Thoracic aorta (tissue), 2 donors: ENCODE data around the gene TSKS. TPM values are rescaled to one million over a fixed set of nuclear protein-coding genes. Genes with fewer than 3 reads are reported as not detected.

ENCODE experiments used
- ATAC-seq: fragments of 150-250 bp; one replicate; pipeline ENCODE4 v1.8.0; 2017; ENCODE audit warnings: low read depth; ENCODE audit not compliant: insufficient number of reproducible peaks, low FRiP score
- DNase-seq: peaks from one replicate; pipeline ENCODE4 v3.0.0-alpha.2; 2020; ENCODE audit warnings: low spot score
- H3K27ac ChIP-seq, 2 donors: fragments of 200-600 bp; sonication (generic); 1 replicate in 1 of 2; 2 replicates in 1 of 2; pipeline ENCODE4 v1.5.1; 2016; ENCODE audit warnings: mild to moderate bottlenecking in 2 of 2, moderate library complexity in 2 of 2
- H3K27me3 ChIP-seq: fragments of 200-600 bp; sonication (generic); replicated peaks from 2 replicates; pipeline ENCODE4 v1.6.0; 2016; ENCODE audit warnings: mild to moderate bottlenecking; ENCODE audit not compliant: insufficient read depth
- H3K36me3 ChIP-seq: fragments of 200-600 bp; sonication (generic); one replicate; pipeline ENCODE4 v1.5.1; 2016
- H3K4me1 ChIP-seq, 2 donors: fragments of 200-600 bp; sonication (generic); 1 replicate in 1 of 2; 2 replicates in 1 of 2; pipeline versions ENCODE4 v1.5.1 to v1.6.0; 2016; ENCODE audit warnings: low read depth in 2 of 2, mild to moderate bottlenecking in 1 of 2; ENCODE audit not compliant: control insufficient read depth in 1 of 2
- H3K4me3 ChIP-seq: fragments of 200-600 bp; sonication (generic); 2 replicates; pipeline ENCODE4 v1.5.1; 2016; ENCODE audit warnings: mild to moderate bottlenecking
- H3K9me3 ChIP-seq: fragments of 200-600 bp; sonication (generic); 2 replicates; pipeline ENCODE4 v1.5.1; 2016
- total RNA-seq, 2 donors: library from RNA; depleted of rRNA; stranded (reverse); fragments of >200 nt; gene quantifications; one replicate each; pipeline versions ENCODE4 v1.1.0 to v1.2.3, GENCODE V29; 2016
- TF ChIP-seq, protein P1 (sequence below): fragments of 200-600 bp; sonication (generic); IDR thresholded peaks from one replicate; pipeline ENCODE4 v1.5.1; 2019; ENCODE audit warnings: antibody characterized with exemption

TSKS gene
- total RNA-seq, 2 donors from 2014 or later, result not detected

- peaks cover 0 to 8% of the 10 kb centered on the region in 2 donors for H3K4me1 ChIP-seq
- H3K4me3 ChIP-seq, result no peak overlapping the region
- TF ChIP-seq, protein P1, sequence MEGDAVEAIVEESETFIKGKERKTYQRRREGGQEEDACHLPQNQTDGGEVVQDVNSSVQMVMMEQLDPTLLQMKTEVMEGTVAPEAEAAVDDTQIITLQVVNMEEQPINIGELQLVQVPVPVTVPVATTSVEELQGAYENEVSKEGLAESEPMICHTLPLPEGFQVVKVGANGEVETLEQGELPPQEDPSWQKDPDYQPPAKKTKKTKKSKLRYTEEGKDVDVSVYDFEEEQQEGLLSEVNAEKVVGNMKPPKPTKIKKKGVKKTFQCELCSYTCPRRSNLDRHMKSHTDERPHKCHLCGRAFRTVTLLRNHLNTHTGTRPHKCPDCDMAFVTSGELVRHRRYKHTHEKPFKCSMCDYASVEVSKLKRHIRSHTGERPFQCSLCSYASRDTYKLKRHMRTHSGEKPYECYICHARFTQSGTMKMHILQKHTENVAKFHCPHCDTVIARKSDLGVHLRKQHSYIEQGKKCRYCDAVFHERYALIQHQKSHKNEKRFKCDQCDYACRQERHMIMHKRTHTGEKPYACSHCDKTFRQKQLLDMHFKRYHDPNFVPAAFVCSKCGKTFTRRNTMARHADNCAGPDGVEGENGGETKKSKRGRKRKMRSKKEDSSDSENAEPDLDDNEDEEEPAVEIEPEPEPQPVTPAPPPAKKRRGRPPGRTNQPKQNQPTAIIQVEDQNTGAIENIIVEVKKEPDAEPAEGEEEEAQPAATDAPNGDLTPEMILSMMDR, result no peak
- no peak for DNase-seq
- no peaks in the 10 kb centered on the region for H3K9me3 ChIP-seq
- no peaks in the 10 kb centered on the region for H3K27me3 ChIP-seq
- H3K36me3 ChIP-seq, result no peaks in the 10 kb centered on the region
- no peak overlapping the region for H3K27ac ChIP-seq
- no peak for ATAC-seq
These were observed 67.0 kb downstream of the TSKS start for GRCh38 chr19:49696115-49696514.

DNA sequence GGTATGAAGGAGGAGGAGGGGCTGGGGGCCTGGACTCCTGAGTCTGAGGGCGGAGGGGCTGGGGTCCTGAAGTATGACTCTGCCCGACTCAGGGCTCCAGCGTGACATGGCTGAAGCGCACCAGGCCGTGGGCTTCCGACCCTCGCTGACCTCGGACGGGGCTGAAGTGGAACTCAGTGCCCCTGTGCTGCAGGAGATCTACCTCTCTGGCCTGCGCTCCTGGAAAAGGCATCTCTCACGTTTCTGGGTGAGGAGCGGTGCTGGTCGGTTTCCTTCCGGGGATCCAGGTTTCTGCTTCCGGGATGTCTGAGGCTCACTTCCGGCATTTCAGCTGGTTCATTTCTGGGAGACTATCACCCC is 71.0 kb downstream of the TSKS start:
- Histone ChIP-seq H3K9me3 (no peaks in the 10 kb centered on the region), H3K27me3 (no peaks in the 10 kb centered on the region), H3K27ac (no peak overlapping the region), H3K4me3 (no peak overlapping the region), H3K4me1 (peaks cover 4 to 28% of the 10 kb centered on the region in 2 donors), H3K36me3 (no peaks in the 10 kb centered on the region)
- TF ChIP-seq, protein P1, result no peak
- no peak for ATAC-seq
- no peak for DNase-seq

GRCh38 chr19:49691243-49692146 is 71.6 kb downstream of the TSKS start:
- DNase-seq (no peak), ATAC-seq (no peak)
- peaks cover 4 to 28% of the 10 kb centered on the region in 2 donors for H3K4me1 ChIP-seq
- H3K27me3 ChIP-seq, result no peaks in the 10 kb centered on the region
- H3K9me3 ChIP-seq, result no peaks in the 10 kb centered on the region
- peak overlapping the region; percentile 74 for H3K4me3 ChIP-seq
- TF ChIP-seq, protein P1, result no peak
- H3K27ac ChIP-seq, result no peak overlapping the region
- H3K36me3 ChIP-seq, result no peaks in the 10 kb centered on the region

DNA sequence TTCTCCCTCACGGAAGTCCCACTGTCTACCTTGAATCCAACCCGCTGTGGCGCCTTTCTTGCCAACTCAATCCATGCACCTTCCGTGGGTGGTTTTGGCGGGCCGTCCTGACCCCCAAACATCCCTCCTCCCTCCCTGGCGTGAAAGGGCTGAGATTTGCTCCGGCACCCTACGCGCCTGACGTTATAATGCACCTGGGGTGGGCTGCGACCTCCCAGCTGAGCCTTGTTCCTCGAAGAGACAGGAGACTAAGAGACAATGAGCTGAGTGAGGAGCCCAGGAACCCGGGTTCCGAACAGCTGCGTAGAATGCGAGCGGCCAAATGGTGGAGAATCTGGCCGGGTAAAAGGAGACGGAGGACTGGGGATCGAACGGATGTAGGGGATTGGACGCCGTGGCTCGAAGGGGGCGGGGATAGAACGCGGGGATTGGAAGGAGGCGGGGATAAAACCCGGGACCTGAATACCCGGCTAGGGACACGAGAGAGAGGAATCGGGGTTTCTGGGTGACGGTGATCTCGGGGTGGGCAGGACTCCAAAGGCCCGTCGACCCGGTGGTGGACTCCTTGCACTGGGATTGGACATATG is 72.4 kb downstream of the TSKS start, which contains the start of gene CPT1C:
Gene CPT1C, plus strand, starts transcription at position 461 of the 587 bp plus-strand sequence. CDS start 1,137 bp downstream, outside the sequence.
- no peaks in the 10 kb centered on the region for H3K27me3 ChIP-seq
- no peak for ATAC-seq
- peaks cover 4% of the 10 kb centered on the region for H3K36me3 ChIP-seq
- H3K4me1 ChIP-seq, result peaks cover 4 to 28% of the 10 kb centered on the region in 2 donors
- peak within 1 kb of the TSS; percentile 23 to 30 for H3K27ac ChIP-seq
- no peak for DNase-seq
- TF ChIP-seq, protein P1, result no peak
- H3K9me3 ChIP-seq, result no peaks in the 10 kb centered on the region
- peak within 1 kb of the TSS; percentile 74 for H3K4me3 ChIP-seq

DNA sequence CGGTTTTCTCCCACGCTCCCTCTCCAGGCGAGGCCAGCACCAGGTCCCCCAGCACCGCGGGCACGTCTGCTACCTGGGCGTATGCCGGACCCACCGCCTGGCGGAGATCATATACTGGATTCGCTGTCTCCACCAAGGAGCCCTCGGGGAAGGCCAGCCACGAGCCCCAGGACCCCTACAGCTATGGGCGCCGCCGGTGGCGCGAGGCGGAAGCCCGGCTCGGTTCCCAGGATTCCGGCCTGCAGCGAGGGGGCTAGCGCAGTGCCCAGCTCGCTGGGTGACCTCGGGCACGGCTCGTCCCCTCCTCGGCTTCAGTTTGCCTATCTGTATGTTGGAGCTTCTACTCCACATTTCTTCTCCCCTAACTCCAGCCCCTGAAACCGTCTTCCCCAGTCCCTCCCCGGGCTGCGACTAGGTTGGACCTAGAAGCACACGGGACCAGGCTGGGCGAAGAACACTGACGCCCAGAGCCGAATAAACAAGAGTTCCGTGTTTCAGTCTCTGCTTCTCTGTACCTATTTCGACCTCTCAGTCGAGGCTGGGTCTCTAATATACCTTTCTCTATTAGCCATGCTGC is 72.9 kb downstream of the TSKS start:
- TF ChIP-seq, protein P1, result peak; percentile 19
- Histone ChIP-seq H3K27ac (peak overlapping the region; percentile 23 to 30), H3K36me3 (peaks cover 10% of the 10 kb centered on the region), H3K4me3 (peak overlapping the region; percentile 74), H3K27me3 (no peaks in the 10 kb centered on the region), H3K9me3 (no peaks in the 10 kb centered on the region), H3K4me1 (peaks cover 4 to 28% of the 10 kb centered on the region in 2 donors)
- ATAC-seq (no peak), DNase-seq (no peak)
